Bronchial epithelial cell (primary cell): Measurements from ENCODE around the gene PARP6. TPM values are rescaled to one million over a fixed set of nuclear protein-coding genes. Genes with fewer than 3 reads are reported as not detected.

Experiments used
- DNase-seq: peaks from one replicate; pipeline ENCODE4 v3.0.0-alpha.2; 2010; ENCODE audit warnings: low read depth
- FAIRE-seq: peaks from 2 replicates; lab custom pipeline; 2011; peaks lifted over from hg19 to GRCh38; lab: Jason Lieb, UNC
- H3K27me3 ChIP-seq: 2 replicates; pipeline ENCODE4 v1.5.1; 2011; ENCODE audit warnings: low read length; ENCODE audit not compliant: control insufficient read depth, insufficient read depth
- H3K36me3 ChIP-seq: 2 replicates; pipeline ENCODE4 v1.5.1; 2011; ENCODE audit warnings: low read length; ENCODE audit not compliant: control insufficient read depth, insufficient read depth
- H3K4me3 ChIP-seq: 2 replicates; pipeline ENCODE4 v1.5.1; 2011; ENCODE audit warnings: mild to moderate bottlenecking, low read depth, low read length, control low read depth
- total RNA-seq: library from RNA; depleted of rRNA; stranded (reverse); fragments of >200 nt; gene quantifications from 2 replicates; pipeline ENCODE4 v1.2.1, GENCODE V29; 2014
- TF ChIP-seq, protein P1 (sequence below): IDR thresholded peaks from 2 replicates; pipeline ENCODE4 v1.5.1; 2011; ENCODE audit warnings: mild to moderate bottlenecking, moderate library complexity, low read length, control low read depth, inconsistent platforms; ENCODE audit not compliant: insufficient read depth, severe bottlenecking

PARP6 gene, protein sequence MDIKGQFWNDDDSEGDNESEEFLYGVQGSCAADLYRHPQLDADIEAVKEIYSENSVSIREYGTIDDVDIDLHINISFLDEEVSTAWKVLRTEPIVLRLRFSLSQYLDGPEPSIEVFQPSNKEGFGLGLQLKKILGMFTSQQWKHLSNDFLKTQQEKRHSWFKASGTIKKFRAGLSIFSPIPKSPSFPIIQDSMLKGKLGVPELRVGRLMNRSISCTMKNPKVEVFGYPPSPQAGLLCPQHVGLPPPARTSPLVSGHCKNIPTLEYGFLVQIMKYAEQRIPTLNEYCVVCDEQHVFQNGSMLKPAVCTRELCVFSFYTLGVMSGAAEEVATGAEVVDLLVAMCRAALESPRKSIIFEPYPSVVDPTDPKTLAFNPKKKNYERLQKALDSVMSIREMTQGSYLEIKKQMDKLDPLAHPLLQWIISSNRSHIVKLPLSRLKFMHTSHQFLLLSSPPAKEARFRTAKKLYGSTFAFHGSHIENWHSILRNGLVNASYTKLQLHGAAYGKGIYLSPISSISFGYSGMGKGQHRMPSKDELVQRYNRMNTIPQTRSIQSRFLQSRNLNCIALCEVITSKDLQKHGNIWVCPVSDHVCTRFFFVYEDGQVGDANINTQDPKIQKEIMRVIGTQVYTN
- 17.6 and 20.5 TPM in 2 replicates for total RNA-seq

DNA sequence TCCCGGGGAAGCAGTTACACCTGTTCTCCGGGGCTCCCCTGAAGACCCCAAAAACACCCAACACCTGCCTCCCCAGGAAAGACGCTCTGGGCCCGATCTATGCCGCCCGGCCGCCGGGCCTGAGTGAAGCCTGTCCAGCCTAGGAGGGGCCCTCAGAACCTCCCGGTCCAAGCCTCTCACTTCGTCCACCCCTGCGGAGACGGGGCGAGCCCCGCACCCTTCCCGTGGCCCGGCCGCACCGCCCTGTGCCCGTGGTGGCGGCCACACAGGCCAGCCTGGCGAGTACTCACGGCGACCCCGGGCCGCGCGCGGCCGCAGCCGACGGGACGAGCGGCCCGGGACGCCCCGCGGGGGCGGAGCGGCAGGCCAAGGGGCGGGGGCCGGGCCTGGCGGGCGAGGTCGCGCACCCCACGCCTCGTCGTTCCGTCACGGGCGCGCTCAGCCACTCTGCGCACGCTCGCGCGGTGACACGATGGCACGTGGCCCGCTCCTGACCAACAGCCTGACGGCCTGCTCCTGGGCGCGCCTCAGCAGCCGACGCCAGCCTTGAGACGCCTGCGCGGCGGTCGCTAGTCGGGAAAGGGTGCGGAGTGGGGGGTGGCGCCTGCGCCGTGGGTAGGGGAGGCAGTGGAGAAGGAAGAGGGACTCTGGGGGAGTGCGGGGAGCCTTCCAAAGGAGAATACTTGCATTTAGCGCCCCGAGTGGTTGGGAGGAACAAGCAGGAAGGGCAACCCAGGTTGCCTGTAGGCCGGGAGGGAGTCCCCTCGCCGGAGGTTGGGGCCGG, at the start of gene PARP6:
Gene PARP6, minus strand, starts transcription at position 342 of the 784 bp plus-strand sequence. CDS start 5,077 bp downstream, outside the sequence.
- peak within 1 kb of the TSS; percentile 85 for H3K4me3 ChIP-seq
- DNase-seq (peak; percentile 92), FAIRE-seq (no peak)
- TF ChIP-seq, protein P1, sequence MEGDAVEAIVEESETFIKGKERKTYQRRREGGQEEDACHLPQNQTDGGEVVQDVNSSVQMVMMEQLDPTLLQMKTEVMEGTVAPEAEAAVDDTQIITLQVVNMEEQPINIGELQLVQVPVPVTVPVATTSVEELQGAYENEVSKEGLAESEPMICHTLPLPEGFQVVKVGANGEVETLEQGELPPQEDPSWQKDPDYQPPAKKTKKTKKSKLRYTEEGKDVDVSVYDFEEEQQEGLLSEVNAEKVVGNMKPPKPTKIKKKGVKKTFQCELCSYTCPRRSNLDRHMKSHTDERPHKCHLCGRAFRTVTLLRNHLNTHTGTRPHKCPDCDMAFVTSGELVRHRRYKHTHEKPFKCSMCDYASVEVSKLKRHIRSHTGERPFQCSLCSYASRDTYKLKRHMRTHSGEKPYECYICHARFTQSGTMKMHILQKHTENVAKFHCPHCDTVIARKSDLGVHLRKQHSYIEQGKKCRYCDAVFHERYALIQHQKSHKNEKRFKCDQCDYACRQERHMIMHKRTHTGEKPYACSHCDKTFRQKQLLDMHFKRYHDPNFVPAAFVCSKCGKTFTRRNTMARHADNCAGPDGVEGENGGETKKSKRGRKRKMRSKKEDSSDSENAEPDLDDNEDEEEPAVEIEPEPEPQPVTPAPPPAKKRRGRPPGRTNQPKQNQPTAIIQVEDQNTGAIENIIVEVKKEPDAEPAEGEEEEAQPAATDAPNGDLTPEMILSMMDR: peak; percentile 67
- no peaks in the 10 kb centered on the region for H3K27me3 ChIP-seq
- H3K36me3 ChIP-seq: peaks cover under 1% of the 10 kb centered on the region

DNA sequence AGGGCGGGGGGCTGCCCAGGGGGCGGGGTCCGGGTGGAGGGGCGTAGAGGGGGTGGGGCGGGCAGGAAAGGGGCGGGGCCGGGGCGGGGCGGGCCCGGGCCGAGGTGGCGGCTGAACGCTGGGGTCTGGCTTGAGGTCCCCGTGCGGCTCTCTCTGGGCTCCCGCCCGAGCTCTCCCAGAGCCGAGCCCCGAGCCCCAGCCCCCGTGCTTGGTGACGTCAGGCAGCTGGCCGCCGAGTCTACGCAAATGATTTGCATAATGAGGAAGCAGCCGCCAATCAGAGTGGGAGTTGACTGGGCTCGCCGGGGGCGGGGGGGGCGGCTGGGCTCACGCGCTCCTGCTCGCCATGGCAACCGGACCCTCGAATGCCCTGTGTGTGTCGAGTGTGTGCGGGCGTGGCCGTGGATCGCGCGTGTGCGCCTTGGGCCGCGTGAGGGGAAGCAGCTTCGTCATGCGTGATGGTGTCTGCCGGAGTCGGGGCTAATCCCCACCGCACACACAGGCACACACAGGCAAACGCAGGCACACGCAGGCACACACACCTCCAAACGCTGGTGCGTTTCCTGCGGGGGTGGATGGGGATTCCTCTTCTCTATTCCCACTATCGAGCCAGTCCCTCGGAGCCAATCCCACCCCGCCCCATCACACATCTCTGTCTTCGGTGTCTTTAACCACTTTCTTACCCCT, 47.8 kb upstream of the PARP6 start, which contains the start of gene CELF6:
Gene CELF6, minus strand, starts transcription at position 173 of the 687 bp plus-strand sequence. CDS start 283 bp downstream, outside the sequence.
- FAIRE-seq: no peak
- TF ChIP-seq, protein P1: no peak
- peaks cover 4% of the 10 kb centered on the region for H3K27me3 ChIP-seq
- DNase-seq: peak; percentile 33
- no peaks in the 10 kb centered on the region for H3K36me3 ChIP-seq
- H3K4me3 ChIP-seq: peak within 1 kb of the TSS; percentile 53

DNA sequence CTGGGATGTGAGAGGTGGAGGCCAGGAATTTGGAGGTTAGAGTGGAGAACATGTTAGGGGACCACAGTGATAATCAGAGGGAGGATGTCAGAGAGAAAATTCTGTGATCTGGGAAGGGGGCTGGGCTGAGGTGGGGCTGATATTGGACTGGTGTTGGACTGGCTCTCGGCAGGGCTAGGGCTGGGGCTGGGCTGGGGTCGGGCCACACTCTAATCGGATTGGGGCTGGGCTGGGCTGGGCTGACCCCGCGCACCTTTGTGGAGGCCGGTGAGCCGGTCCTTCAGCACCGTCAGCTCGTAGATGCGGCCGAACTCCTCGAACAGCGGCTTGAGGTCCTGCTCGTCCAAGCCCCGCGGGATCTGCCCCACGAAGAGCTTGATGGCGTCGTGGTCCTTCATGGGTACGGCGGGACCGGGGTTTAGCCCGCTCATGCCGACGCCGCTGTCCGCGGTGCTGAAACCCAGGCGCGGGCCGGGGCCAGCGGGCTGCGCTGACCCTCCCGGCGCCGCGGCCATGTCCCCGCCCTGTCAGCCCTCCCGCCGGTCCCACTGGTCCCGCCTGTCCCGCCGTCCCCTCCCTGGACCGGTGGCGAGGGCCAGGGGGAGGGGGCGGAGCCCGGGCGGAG, 47.1 kb upstream of the PARP6 start:
- Histone ChIP-seq H3K4me3 (peak overlapping the region; percentile 53), H3K27me3 (peaks cover 4% of the 10 kb centered on the region), H3K36me3 (no peaks in the 10 kb centered on the region)
- FAIRE-seq (no peak), DNase-seq (peak; percentile 13)
- TF ChIP-seq, protein P1: no peak

DNA sequence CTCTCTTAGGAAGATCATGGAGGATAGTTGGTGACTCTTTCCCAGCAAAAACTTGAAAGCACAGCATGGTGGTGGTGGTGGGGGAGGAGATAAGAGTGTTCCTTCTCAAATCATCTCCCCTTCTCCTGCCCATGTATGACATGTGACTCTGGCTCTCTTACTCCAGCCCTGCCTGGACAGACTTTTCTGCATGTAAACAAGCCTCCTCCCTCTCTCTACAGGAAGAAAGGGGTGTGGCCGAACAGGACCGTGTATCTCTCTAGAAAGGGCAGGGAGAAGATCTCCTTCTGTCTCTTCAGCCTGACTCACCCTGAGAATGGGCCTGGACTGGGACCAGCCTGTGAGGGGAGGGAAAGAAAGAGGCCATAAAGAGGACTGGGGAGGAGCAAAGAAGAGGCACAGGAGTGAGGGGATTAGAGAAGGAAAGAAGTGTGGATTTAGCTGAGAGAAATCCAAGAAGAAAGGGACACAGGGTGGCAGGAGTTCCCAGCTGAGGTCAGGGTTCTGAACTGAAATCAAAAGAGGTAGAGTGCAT, 46.1 kb upstream of the PARP6 start:
- H3K4me3 ChIP-seq: no peak overlapping the region
- no peaks in the 10 kb centered on the region for H3K36me3 ChIP-seq
- TF ChIP-seq, protein P1: no peak
- DNase-seq: no peak
- no peak for FAIRE-seq
- peaks cover 4% of the 10 kb centered on the region for H3K27me3 ChIP-seq
